Ishikawa (cell line): ENCODE results near the gene ESR1.

Experiments
- NFIC ChIP-seq: IDR thresholded peaks from 2 replicates; pipeline ENCODE4 v1.6.1; 2012
- RAD21 ChIP-seq: IDR thresholded peaks from 2 replicates; pipeline ENCODE4 v1.6.1; 2012; ENCODE audit warnings: low read depth
- YY1 ChIP-seq: IDR thresholded peaks from 2 replicates; pipeline ENCODE4 v1.6.1; 2012; ENCODE audit warnings: low read depth

- no peak for TF ChIP-seq RAD21
- TF ChIP-seq NFIC: no peak
- no peak for TF ChIP-seq YY1
These were observed 44.7 kb upstream of the ESR1 start for GRCh38 chr6:151762817-151763216.
